ENCODE measurements around the gene BMPR1B. TPM values are rescaled to one million over a fixed set of nuclear protein-coding genes. Genes with fewer than 3 reads are reported as not detected.

BMPR1B gene
- total and polyA plus RNA-seq, 2 of the 8 experiments (the other 6 are each of a cell fraction or from before 2014, with no cell fraction given) = 0.14 to 1.1 TPM

GRCh38 chr4:94917146-94917545 is 159.4 kb downstream of the BMPR1B start:
- H2BK12ac ChIP-seq (ENCODE audit: low read depth, low read length) = no peak overlapping the region
- H3K9me3 ChIP-seq (ENCODE audit: insufficient read depth in 2 of 2, low read depth in 1 of 2, low read length in 1 of 2) = peaks cover 17 to 20% of the 10 kb centered on the region in 2 experiments
- H2BK20ac ChIP-seq (ENCODE audit: low read length) = no peak overlapping the region
- no peaks in the 10 kb centered on the region for H3K23me2 ChIP-seq (ENCODE audit: low read depth, low read length)
- H3K9ac ChIP-seq (replicated peaks in 1 of 4; ENCODE audit: extremely low read depth in 1 of 4, low read depth in 3 of 4, low read length in 3 of 4) = no peak overlapping the region
- no peaks in the 10 kb centered on the region for H4K20me1 ChIP-seq (replicated peaks in 1 of 2; ENCODE audit: control insufficient read depth in 1 of 2, insufficient read depth in 2 of 2, low read length in 2 of 2)
- H2BK120ac ChIP-seq (replicated peaks; ENCODE audit: low read depth, low read length) = no peak overlapping the region
- H3K4me3 ChIP-seq (ENCODE audit: extremely low read depth in 1 of 4, insufficient read depth in 2 of 4, low read depth in 3 of 4, low read length in 4 of 4) = no peak overlapping the region
- H2BK5ac ChIP-seq (ENCODE audit: low read depth, low read length) = no peak overlapping the region
- DNase-seq (ENCODE audit: low read depth in 1 of 2, low spot score in 2 of 2) (no peak), FAIRE-seq (no peak)
- no peak overlapping the region for H4K8ac ChIP-seq (ENCODE audit: extremely low read depth, insufficient read depth, low read length)
- no peaks in the 10 kb centered on the region; a peak in 3 of 8 replicates for H3K36me3 ChIP-seq (ENCODE audit: control insufficient read depth in 2 of 4, insufficient read depth in 4 of 4, low read length in 3 of 4)
- no peaks in the 10 kb centered on the region for H3K79me2 ChIP-seq (ENCODE audit: control insufficient read depth in 1 of 2, insufficient read depth in 2 of 2, low read length in 2 of 2)
- H3K14ac ChIP-seq (ENCODE audit: insufficient read length) = no peak overlapping the region
- H4K5ac ChIP-seq (ENCODE audit: insufficient read length, low read depth, low read length) = no peak overlapping the region
- no peak overlapping the region for H3K23ac ChIP-seq (ENCODE audit: insufficient read length)
- H3K27ac ChIP-seq (ENCODE audit: low read depth, low read length) = no peak overlapping the region
- no peak overlapping the region for H3K4ac ChIP-seq (replicated peaks; ENCODE audit: insufficient read length, low read depth, low read length)
- H3K4me2 ChIP-seq (ENCODE audit: insufficient read depth in 1 of 2, low read depth in 2 of 2, low read length in 2 of 2) = no peak overlapping the region
- 90% methylated on average over 2 of the region's 2 CpGs; no CpG with 5 or more reads in 1 of the 2 experiments for WGBS, 2 experiments (ENCODE audit: extremely low coverage in 1 of 2, insufficient coverage in 1 of 2, insufficient read length in 1 of 2, insufficient replicate concordance in 2 of 2, low coverage in 1 of 2, low lambda C conversion rate in 2 of 2, missing lambda C conversion rate in 1 of 2)
- H3K4me1 ChIP-seq (replicated peaks in 1 of 4; ENCODE audit: control insufficient read depth in 3 of 4, insufficient read depth in 4 of 4, low read length in 3 of 4) = no peaks in the 10 kb centered on the region
- H2AFZ ChIP-seq (ENCODE audit: low read length) = no peak overlapping the region
- H3K18ac ChIP-seq (ENCODE audit: extremely low read depth, low read length) = no peak overlapping the region
- TF ChIP-seq KDM4A (IDR thresholded peaks at IDR 0.05; ENCODE audit: low read depth, low read length, severe bottlenecking) (no peak), EP300 (IDR thresholded peaks at IDR 0.05; ENCODE audit: borderline replicate concordance in 1 of 2, low read depth in 2 of 2, low read length in 2 of 2) (no peak), GTF2F1 (IDR thresholded peaks at IDR 0.05; ENCODE audit: borderline replicate concordance, low read depth, low read length) (no peak), MAX (IDR thresholded peaks at IDR 0.05) (no peak), MAFK (IDR thresholded peaks at IDR 0.05; ENCODE audit: low read depth, low read length) (no peak), TEAD4 (IDR thresholded peaks at IDR 0.05; ENCODE audit: low read depth, low read length) (no peak)
- ChIA-PET CTCF (ENCODE audit: partially characterized antibody) (interaction anchor here (0.6 kb wide), 1 partner anchor 208 kb away, joined by 3 read pairs; no protein-coding TSS in a partner anchor), POLR2A (ENCODE audit: partially characterized antibody) (no interaction called here)
- H3K27me3 ChIP-seq (replicated peaks in 1 of 4; ENCODE audit: control insufficient read depth in 3 of 4, extremely low read depth in 1 of 4, insufficient read depth in 3 of 4, low read length in 3 of 4) = no peaks in the 10 kb centered on the region
- H2AK5ac ChIP-seq (ENCODE audit: low read depth, low read length) = no peak overlapping the region
- no peaks in the 10 kb centered on the region for H3K79me1 ChIP-seq (ENCODE audit: low read depth, low read length)
- H4K91ac ChIP-seq (replicated peaks; ENCODE audit: insufficient read length, low read length) = no peak overlapping the region
- no peak overlapping the region for H3K56ac ChIP-seq (replicated peaks; ENCODE audit: insufficient read length, low read depth, low read length)
- no peak overlapping the region for H2BK15ac ChIP-seq (ENCODE audit: low read length)

All from H1 (cell line).